Stimulated activated CD4-positive, alpha-beta T cell treated with anti-CD3 and anti-CD28 coated beads, Interleukin-1b, Interleukin-23, amount 100 ng/mL, for 48 hours (primary cell): Measurements from ENCODE around the gene GNG7.
"Not testable (repeated sequence)": the region's sequence is repeated elsewhere in the genome, so short reads cannot be mapped to it uniquely, and the experiment has no call there.

Source experiments
- DNase-seq: peaks from one replicate; pipeline ENCODE4 v3.0.0-alpha.2; 2020

GNG7 gene

DNA sequence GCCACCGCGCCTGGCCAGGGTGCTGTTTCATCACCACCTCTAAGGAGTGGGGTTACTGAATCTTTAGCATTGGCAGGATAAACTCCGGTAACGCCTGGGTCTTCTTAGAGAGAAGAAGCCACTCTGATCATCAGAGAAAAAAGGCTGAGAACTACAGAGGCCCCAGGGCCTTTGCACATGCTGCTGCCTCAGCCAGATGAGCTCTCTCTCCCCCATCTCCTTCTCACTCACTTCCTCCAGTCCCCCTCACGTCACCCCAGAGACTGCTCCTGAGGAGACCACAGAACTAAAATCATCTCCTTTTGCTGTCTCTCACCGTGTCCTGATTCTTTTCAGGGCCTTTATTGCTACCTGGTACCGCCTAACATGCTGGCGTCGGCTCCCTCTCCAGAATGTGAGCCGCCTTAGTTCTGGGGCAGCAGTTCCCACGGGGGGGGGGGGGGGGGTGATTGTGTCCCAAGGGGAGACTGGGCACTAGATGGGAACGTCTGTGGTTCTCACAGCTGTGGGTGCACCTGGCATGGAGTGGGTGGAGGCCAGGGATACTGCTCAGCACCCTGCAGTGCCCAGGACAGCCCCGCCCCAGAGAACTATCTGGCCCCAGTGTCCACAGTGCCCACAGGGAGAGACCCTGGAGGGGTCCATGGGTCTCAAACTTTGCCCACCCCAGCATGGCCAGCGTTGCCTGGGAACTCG, 23.8 kb upstream of the GNG7 start:
- no peak for DNase-seq

GRCh38 chr19:2724148-2724557, 21.7 kb upstream of the GNG7 start:
- no peak for DNase-seq

DNA sequence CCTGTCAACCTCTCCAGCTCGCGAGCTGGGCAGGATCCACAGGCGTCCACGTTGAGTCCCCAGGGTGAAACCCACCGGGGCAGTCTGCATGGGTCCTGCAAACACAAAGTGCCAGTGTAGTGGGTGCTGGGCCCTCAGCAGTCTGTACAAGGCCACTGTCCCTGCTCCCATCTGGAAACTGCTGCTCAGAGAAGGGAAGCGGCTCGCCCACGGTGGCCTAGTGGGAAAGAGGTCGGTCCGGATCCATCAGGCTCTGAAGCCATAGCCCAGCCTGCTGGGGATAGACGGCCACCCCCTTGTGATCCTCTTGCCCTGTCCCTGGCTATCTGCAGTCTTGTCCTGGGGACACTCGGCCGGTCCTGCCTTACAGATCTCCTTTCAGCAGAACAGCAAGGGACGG, 21.3 kb upstream of the GNG7 start:
- no peak for DNase-seq

- DNase-seq: no peak
Observed at GRCh38 chr19:2723345-2723715, 20.8 kb upstream of the GNG7 start.

- DNase-seq: no peak
Observed at GRCh38 chr19:2722541-2723344, 20.2 kb upstream of the GNG7 start.

- DNase-seq: no peak
Observed at GRCh38 chr19:2721570-2722540, 19.4 kb upstream of the GNG7 start.

DNA sequence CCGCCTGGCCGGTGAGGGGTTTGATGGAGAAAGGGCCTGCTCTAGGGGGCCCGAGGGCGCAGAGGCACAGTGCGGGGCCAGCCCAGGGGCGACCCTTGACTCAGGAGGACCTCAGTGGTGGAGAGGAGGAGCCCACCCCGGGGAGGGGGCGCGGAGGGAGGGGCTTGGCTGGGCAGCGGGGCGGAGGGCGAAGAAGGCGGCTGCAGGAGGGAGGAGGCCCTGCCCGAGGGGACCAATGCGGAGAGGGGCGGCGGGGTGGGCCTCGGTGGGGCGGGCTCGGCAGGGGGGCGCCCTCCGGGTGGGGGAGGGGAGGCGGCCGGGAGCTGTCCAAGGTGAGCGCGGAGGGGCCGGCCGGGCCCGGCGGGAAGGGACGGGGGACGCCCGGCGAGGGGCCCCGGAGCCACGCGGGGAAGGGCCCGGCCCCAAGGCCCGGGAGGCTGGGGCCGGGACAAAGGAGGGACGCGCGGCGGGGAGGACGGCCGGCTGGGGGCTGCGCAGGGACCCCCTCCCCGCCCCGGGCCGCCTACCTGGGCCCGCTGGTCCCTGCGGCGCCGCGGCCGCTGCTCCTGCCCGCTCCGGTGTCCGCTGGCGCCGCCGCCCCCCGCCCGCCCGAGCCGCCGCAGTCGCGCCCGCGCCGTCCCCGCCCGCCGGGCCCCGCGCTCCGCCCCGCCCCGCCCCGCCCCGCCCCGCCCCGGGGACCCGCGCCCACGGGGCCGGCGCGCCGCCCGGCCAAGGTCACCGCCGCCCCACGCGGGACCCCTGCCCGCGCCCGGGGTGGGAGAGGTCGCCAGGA, 18.5 kb upstream of the GNG7 start, which contains the start of gene DIRAS1:
DIRAS1 (minus strand) TSS at position 596 of the 793 bp plus-strand sequence. CDS start 3,566 bp downstream, outside the sequence.
- no peak for DNase-seq

- no peak for DNase-seq
Observed at GRCh38 chr19:2719920-2720776, 17.7 kb upstream of the GNG7 start.

GRCh38 chr19:2719232-2719735, 16.8 kb upstream of the GNG7 start:
- DNase-seq: no peak

- no peak for DNase-seq
Observed at GRCh38 chr19:2717638-2718541, 15.4 kb upstream of the GNG7 start.

- no peak for DNase-seq
Observed at GRCh38 chr19:2716722-2717637, 14.5 kb upstream of the GNG7 start.

DNA sequence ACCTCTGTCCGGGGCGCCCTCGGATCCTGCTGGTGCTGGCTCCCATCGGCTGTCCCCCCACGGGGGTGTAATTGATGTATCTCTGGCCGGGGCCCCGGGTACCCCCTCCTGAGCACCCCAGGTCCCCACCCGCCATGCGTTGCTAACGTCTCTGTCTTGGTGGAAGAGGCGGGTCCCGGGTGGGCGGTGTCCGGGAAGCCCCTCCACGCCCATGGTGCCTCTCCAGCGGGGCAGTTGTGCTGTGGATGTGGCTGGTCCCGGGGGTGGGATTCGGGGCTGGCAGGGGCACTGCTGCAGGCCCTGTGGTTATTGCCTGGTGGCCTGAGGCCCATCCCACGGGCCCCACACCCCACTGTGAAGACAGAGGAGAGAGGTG, 13.8 kb upstream of the GNG7 start:
- no peak for DNase-seq

- DNase-seq: no peak
Observed at GRCh38 chr19:2715470-2716274, 13.2 kb upstream of the GNG7 start.

DNA sequence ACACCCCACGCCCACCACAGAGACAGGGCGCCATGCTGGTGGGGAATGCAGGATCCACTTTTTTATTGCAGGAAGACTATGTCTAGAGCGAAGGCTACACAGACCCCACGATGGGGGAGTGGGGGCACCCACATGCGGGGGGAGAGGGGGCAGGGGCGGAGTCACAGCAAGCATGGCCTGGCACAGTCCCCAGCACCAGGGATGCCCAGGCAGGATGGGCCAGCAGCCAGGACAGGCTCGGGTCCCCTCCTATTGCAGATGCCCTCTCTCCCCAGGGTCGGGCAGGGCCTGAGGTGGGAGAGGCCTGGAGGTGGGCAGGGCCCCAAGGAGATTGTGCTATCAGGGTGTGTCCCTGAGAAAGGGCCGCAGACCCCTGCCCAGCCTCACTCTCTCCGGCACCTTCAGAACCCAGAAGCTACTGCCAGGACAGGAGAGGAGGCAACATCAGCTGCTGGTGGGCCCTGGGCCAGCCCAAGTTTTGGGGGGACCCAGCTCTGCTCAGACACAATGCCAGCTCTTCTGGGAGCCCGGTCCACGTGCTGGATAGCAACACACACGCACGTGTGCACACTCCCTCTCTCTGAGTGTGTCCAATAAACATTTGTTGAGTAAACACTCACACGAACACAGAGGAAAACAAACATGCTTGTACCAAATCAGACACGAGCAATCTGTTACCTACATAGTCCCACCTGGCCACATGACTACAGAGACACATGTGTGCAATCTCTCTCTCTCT, 12.2 kb upstream of the GNG7 start:
- no peak for DNase-seq

DNA sequence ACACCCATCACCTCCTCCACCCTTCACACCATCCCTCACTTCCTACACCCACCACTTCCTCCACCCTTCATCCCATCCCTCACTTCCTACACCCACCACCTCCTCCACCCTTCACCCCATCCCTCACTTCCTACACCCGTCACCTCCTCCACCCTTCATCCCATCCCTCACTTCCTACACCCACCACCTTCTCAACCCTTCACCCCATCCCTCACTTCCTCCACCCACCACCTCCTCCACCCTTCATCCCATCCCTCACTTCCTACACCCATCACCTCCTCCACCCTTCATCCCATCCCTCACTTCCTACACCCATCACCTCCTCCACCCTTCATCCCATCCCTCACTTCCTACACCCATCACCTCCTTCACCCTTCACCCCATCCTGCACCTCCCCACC, 11.6 kb upstream of the GNG7 start:
- DNase-seq: not testable (repeated sequence)

GRCh38 chr19:2713170-2713569, 10.7 kb upstream of the GNG7 start:
- not testable (repeated sequence) for DNase-seq

GRCh38 chr19:2711875-2712205, 9.3 kb upstream of the GNG7 start:
- DNase-seq: no peak
